Right lobe of liver (tissue), 6 donors: ENCODE measurements around the gene VARS1. TPM values are rescaled to one million over a fixed set of nuclear protein-coding genes. Genes with fewer than 3 reads are reported as not detected.

Source experiments
- ATAC-seq, 4 donors: fragments of 200-7000 bp; cut with Tn5 transposase; one replicate each; pipeline ENCODE4 v1.9.1; 2020; ENCODE audit warnings: mild to moderate bottlenecking in 4 of 4, moderate library complexity in 4 of 4
- DNase-seq, 3 donors: peaks; one replicate each; pipeline ENCODE4 v3.0.0-alpha.2; 2020
- H3K27ac ChIP-seq, 3 donors: fragments of 200-600 bp; one replicate each; pipeline ENCODE4 v1.8.0; 2022
- H3K27me3 ChIP-seq, 2 donors: fragments of 200-600 bp; one replicate each; pipeline ENCODE4 v1.8.0; 2022
- H3K36me3 ChIP-seq, 4 donors: fragments of 200-600 bp; sonication (generic) in 1 of 4; one replicate each; pipeline versions ENCODE4 v1.5.1 to v1.8.0; 2017 to 2022; ENCODE audit warnings: control low read depth in 1 of 4
- H3K4me1 ChIP-seq, 4 donors: fragments of 200-600 bp; sonication (generic) in 1 of 4; one replicate each; pipeline versions ENCODE4 v1.5.1 to v1.8.0; 2017 to 2022; ENCODE audit warnings: control low read depth in 1 of 4
- H3K4me3 ChIP-seq, 3 donors: fragments of 200-600 bp; one replicate each; pipeline ENCODE4 v1.8.0; 2022
- H3K9me3 ChIP-seq, 4 donors: fragments of 200-600 bp; sonication (generic) in 1 of 4; one replicate each; pipeline versions ENCODE4 v1.5.1 to v1.8.0; 2017 to 2022; ENCODE audit warnings: control low read depth in 1 of 4
- CTCF ChIP-seq, 4 donors: fragments of 200-600 bp in 3 of 4; fragments of 450-650 bp in 1 of 4; IDR thresholded peaks; one replicate each; pipeline versions ENCODE4 v1.5.1 to v1.8.0; 2016 to 2022; ENCODE audit warnings: antibody characterized with exemption in 4 of 4, mild to moderate bottlenecking in 2 of 4
- POLR2A ChIP-seq: fragments of 450-650 bp; IDR thresholded peaks from one replicate; pipeline ENCODE4 v1.6.1; 2017; ENCODE audit warnings: antibody characterized with exemption, mild to moderate bottlenecking
- WGBS: methylation state at CpG from one replicate; pipeline ENCODE4 v1.1.6; 2018; ENCODE audit warnings: low coverage, low lambda C conversion rate; ENCODE audit not compliant: insufficient coverage; ENCODE audit errors: missing lambda C conversion rate; 5-methylcytosine and 5-hydroxymethylcytosine counted together
- intact Hi-C, 2 donors: fragments of 100-400 bp; cut with DNase I; formaldehyde crosslinking; loops; one replicate each; pipeline versions ENCODE4 v1.11.2 to v1.14.1; 2022
- total RNA-seq, 6 experiments: library from RNA; depleted of rRNA in 2 of 6; stranded (reverse); fragments of >200 nt in 2 of 6; fragmentation: NEBNext Ultra II Directional in 3 of 6; extraction: Animal tissue kit (Norgen Biotek cat#: 25700) in 3 of 6; gene quantifications; one replicate each; pipeline versions ENCODE4 v1.1.0 to v1.2.4, GENCODE V29; 2016 to 2023
- donor health status: DM: no; HTN: yes; CAD: no.
- donor health status: DM: no; HTN: no; CAD: no.
- donor health status: DM: no; HTN: no; CAD: no.
- donor health status: DM: no; HTN: yes; CAD: no.
- donor health status: DM: no; HTN: yes; CAD: no.

Gene VARS1
- total RNA-seq, 6 experiments from 2014 or later = 31.0 to 58.1 (median 41.0) TPM

- no peak for TF ChIP-seq CTCF (IDR thresholded peaks at IDR 0.05)
- TF ChIP-seq POLR2A = no peak
- DNase-seq = no peak
- H3K9me3 ChIP-seq = no peaks in the 10 kb centered on the region
- no peak overlapping the region for H3K27ac ChIP-seq
- intact Hi-C loops = loop anchor here (10.0 kb wide), 2 partner anchors 49 to 79 kb away; partner anchors contain the start of genes LY6G5C (in 2 of the 2) and LY6G6D (in 1 of the 2)
- ATAC-seq = no peak
- H3K4me3 ChIP-seq = no peak overlapping the region
- no peaks in the 10 kb centered on the region for H3K27me3 ChIP-seq
- no peaks in the 10 kb centered on the region for H3K4me1 ChIP-seq
- no peaks in the 10 kb centered on the region for H3K36me3 ChIP-seq
- WGBS = 80% methylated on average over 1 of the region's 4 CpGs
Measured at GRCh38 chr6:31764198-31764597, 31.4 kb downstream of the VARS1 start.

- Histone ChIP-seq H3K9me3 (no peaks in the 10 kb centered on the region), H3K4me1 (no peaks in the 10 kb centered on the region), H3K27me3 (no peaks in the 10 kb centered on the region), H3K4me3 (no peak overlapping the region), H3K27ac (no peak overlapping the region), H3K36me3 (no peaks in the 10 kb centered on the region)
- no peak for TF ChIP-seq CTCF (IDR thresholded peaks at IDR 0.05)
- TF ChIP-seq POLR2A = no peak
- intact Hi-C loops = loop anchor here (10.0 kb wide), 2 partner anchors 49 to 79 kb away; partner anchors contain the start of genes LY6G5C (in 2 of the 2) and LY6G6D (in 1 of the 2)
- 50% methylated on average over 1 of the region's 1 CpG for WGBS
- ATAC-seq = peak in 2 of 4 donors; percentile 19 to 40
- DNase-seq = no peak
Measured at GRCh38 chr6:31763619-31763940, 32.0 kb downstream of the VARS1 start.

- H3K4me3 ChIP-seq = no peak overlapping the region
- H3K4me1 ChIP-seq = no peaks in the 10 kb centered on the region
- DNase-seq (no peak), ATAC-seq (peak in 1 of 4 donors; percentile 19)
- H3K9me3 ChIP-seq = no peaks in the 10 kb centered on the region
- no peaks in the 10 kb centered on the region for H3K27me3 ChIP-seq
- TF ChIP-seq CTCF (IDR thresholded peaks at IDR 0.05) (no peak), POLR2A (no peak)
- WGBS = 50% methylated on average over 1 of the region's 8 CpGs
- H3K27ac ChIP-seq = no peak overlapping the region
- intact Hi-C loops = loop anchor here (10.0 kb wide), 2 partner anchors 48 to 78 kb away; partner anchors contain the start of genes LY6G5C (in 2 of the 2) and LY6G6D (in 1 of the 2)
- no peaks in the 10 kb centered on the region for H3K36me3 ChIP-seq
Measured at GRCh38 chr6:31762878-31763618, 32.5 kb downstream of the VARS1 start.

GRCh38 chr6:31762356-31762755 is 33.2 kb downstream of the VARS1 start, which contains the start of gene SAPCD1:
TSS of gene SAPCD1 (plus strand) at chr6:31762656. CDS start at chr6:31763055, 399 bp downstream.
- ATAC-seq (no peak), DNase-seq (no peak)
- TF ChIP-seq CTCF (IDR thresholded peaks at IDR 0.05) = no peak
- no peak for TF ChIP-seq POLR2A
- Histone ChIP-seq H3K9me3 (no peaks in the 10 kb centered on the region), H3K27ac (no peak within 1 kb of the TSS), H3K4me3 (no peak within 1 kb of the TSS), H3K36me3 (no peaks in the 10 kb centered on the region), H3K27me3 (no peaks in the 10 kb centered on the region), H3K4me1 (no peaks in the 10 kb centered on the region)
- intact Hi-C loops = loop anchor here (10.0 kb wide), 2 partner anchors 48 to 78 kb away; partner anchors contain the start of genes LY6G5C (in 2 of the 2) and LY6G6D (in 1 of the 2)
- 86% methylated on average over 4 of the region's 4 CpGs for WGBS
